GM12872 (cell line): ENCODE measurements around the gene PARP8.

Experiments used
- CTCF ChIP-seq: IDR thresholded peaks from 3 replicates; pipeline ENCODE4 v1.5.1; 2011; ENCODE audit warnings: low read depth, mild to moderate bottlenecking, low read length, moderate library complexity; ENCODE audit not compliant: insufficient read depth

PARP8 gene

GRCh38 chr5:50822761-50823160 lies 156.3 kb downstream of the PARP8 start:
- TF ChIP-seq CTCF, result no peak

GRCh38 chr5:50823568-50823967 lies 157.1 kb downstream of the PARP8 start:
- no peak for TF ChIP-seq CTCF

GRCh38 chr5:50824109-50824508 lies 157.7 kb downstream of the PARP8 start:
- no peak for TF ChIP-seq CTCF

- no peak for TF ChIP-seq CTCF
These were observed 161.2 kb downstream of the PARP8 start for GRCh38 chr5:50827516-50828247.

DNA sequence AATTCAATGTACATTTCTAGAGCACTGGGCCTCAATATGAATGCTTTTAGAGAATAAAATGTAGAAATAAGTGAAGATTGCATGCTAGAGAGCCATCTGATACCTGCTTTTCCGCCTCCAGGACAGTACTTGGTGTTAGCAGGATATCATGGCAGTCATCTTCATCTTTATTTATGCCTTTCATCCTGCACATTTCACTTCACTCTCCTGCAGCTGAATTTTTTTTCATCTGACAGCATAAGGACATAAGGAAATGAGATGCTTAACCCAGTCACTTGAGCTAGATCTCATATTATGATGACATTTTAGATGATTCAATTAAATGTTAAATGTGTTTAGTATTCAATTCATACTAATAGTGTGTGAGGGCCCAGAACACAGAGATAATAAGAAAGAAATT lies 162.6 kb downstream of the PARP8 start:
- no peak for TF ChIP-seq CTCF

GRCh38 chr5:50832657-50833284 lies 166.3 kb downstream of the PARP8 start:
- TF ChIP-seq CTCF, result no peak

- no peak for TF ChIP-seq CTCF
These were observed 169.9 kb downstream of the PARP8 start for GRCh38 chr5:50836356-50836755.
